Iris pigment epithelial cell (primary cell): ENCODE data around the gene TMA16.
A peak's percentile ranks its signal among the peaks of the same experiment; 100 is the strongest.
"Not testable (repeated sequence)": the region's sequence is repeated elsewhere in the genome, so short reads cannot be mapped to it uniquely, and the experiment has no call there.

Source experiments
- DNase-seq: peaks from one replicate; pipeline ENCODE4 v3.0.0-alpha.2; 2011; ENCODE audit warnings: low read depth

The TMA16 gene

GRCh38 chr4:163494360-163495241 lies at the start of gene TMA16:
TMA16 (plus strand) TSS chr4:163494690; CDS start chr4:163494802, 112 bp downstream.
- peak; percentile 97 for DNase-seq

- DNase-seq = not testable (repeated sequence)
Observed at GRCh38 chr4:163447023-163447422, 47.5 kb upstream of the TMA16 start.

GRCh38 chr4:163447481-163447880 lies 47.0 kb upstream of the TMA16 start:
- no peak for DNase-seq

- DNase-seq = peak; percentile 33
Observed at GRCh38 chr4:163448540-163449203, 45.8 kb upstream of the TMA16 start.

- DNase-seq = no peak
Observed at GRCh38 chr4:163462556-163462955, 31.9 kb upstream of the TMA16 start.

- peak; percentile 3 for DNase-seq
Observed at GRCh38 chr4:163467082-163467770, 27.3 kb upstream of the TMA16 start.

GRCh38 chr4:163470391-163470790 lies 24.1 kb upstream of the TMA16 start:
- no peak for DNase-seq

GRCh38 chr4:163473130-163473529 lies 21.4 kb upstream of the TMA16 start:
- DNase-seq = no peak

- DNase-seq = no peak
Observed at GRCh38 chr4:163473576-163473975, 20.9 kb upstream of the TMA16 start, which contains the start of gene TKTL2. TKTL2 (minus strand) TSS chr4:163473754; CDS start chr4:163473734, 20 bp downstream.

GRCh38 chr4:163474027-163474426 lies 20.5 kb upstream of the TMA16 start:
- no peak for DNase-seq

GRCh38 chr4:163476761-163477438 lies 17.6 kb upstream of the TMA16 start:
- no peak for DNase-seq

- DNase-seq = no peak
Observed at GRCh38 chr4:163482190-163482589, 12.3 kb upstream of the TMA16 start.

GRCh38 chr4:163484906-163485305 lies 9.6 kb upstream of the TMA16 start:
- DNase-seq = peak; percentile 45

GRCh38 chr4:163485589-163485988 lies 8.9 kb upstream of the TMA16 start:
- DNase-seq = no peak

- DNase-seq = no peak
Observed at GRCh38 chr4:163486321-163486720, 8.2 kb upstream of the TMA16 start.

GRCh38 chr4:163489929-163490328 lies 4.6 kb upstream of the TMA16 start:
- no peak for DNase-seq

GRCh38 chr4:163492951-163493504 lies 1.5 kb upstream of the TMA16 start:
- DNase-seq = no peak

GRCh38 chr4:163493643-163494359 lies 689 bp upstream of the TMA16 start:
- DNase-seq = no peak

- DNase-seq = no peak
Observed at GRCh38 chr4:163495900-163496299, 1.4 kb downstream of the TMA16 start.

- no peak for DNase-seq
Observed at GRCh38 chr4:163500586-163500985, 6.1 kb downstream of the TMA16 start.

- DNase-seq = peak; percentile 76
Observed at GRCh38 chr4:163505374-163505773, 10.9 kb downstream of the TMA16 start.
